Measurements from ENCODE around the gene TP63. TPM values are rescaled to one million over a fixed set of nuclear protein-coding genes. Genes with fewer than 3 reads are reported as not detected.

The TP63 gene
- total and polyA plus RNA-seq, 2 experiments from 2014 or later, result not detected

GRCh38 chr3:189841473-189842205 lies 210.4 kb downstream of the TP63 start (continued):
- TF ChIP-seq CTCF (conservative IDR thresholded peaks at IDR 0.05; ENCODE audit: low read depth in 2 of 2), result no peak
- TF ChIP-seq EZH2phosphoT487 (IDR thresholded peaks at IDR 0.05; ENCODE audit: unreplicated experiment), result no peak
- TF ChIP-seq NANOG (IDR thresholded peaks at IDR 0.05; ENCODE audit: borderline replicate concordance), result no peak
- no peak for TF ChIP-seq REST (IDR thresholded peaks at IDR 0.05; ENCODE audit: unreplicated experiment)
- no peak for TF ChIP-seq POLR2AphosphoS5 (IDR thresholded peaks at IDR 0.05; ENCODE audit: low read depth)
- no peak for TF ChIP-seq ZNF114 (CRISPR knock-in tag; IDR thresholded peaks at IDR 0.05)
- no peak for TF ChIP-seq ZNF331 (CRISPR knock-in tag; IDR thresholded peaks at IDR 0.05; ENCODE audit: low read depth)
- TF ChIP-seq CREB1 (CRISPR knock-in tag; IDR thresholded peaks at IDR 0.05; ENCODE audit: low read depth), result no peak
- no peak for TF ChIP-seq STAT1 (IDR thresholded peaks at IDR 0.05; ENCODE audit: unreplicated experiment)
- TF ChIP-seq EZH2 (IDR thresholded peaks at IDR 0.05; ENCODE audit: low read depth, unreplicated experiment), result no peak

- Histone ChIP-seq H3F3A (replicated peaks; ENCODE audit: low read depth) (no peaks in the 10 kb centered on the region), H2AFZ (no peak overlapping the region), H3K4me3 (no peak overlapping the region), H3K4me2 (no peak overlapping the region), H3K27ac (ENCODE audit: low read depth) (no peak overlapping the region), H3K9me2 (ENCODE audit: insufficient read depth) (no peaks in the 10 kb centered on the region), H3K4me1 (ENCODE audit: insufficient read depth) (no peaks in the 10 kb centered on the region), H3K79me2 (replicated peaks; ENCODE audit: insufficient read depth) (no peaks in the 10 kb centered on the region), H3K36me3 (ENCODE audit: insufficient read depth) (no peaks in the 10 kb centered on the region), H4K20me1 (replicated peaks; ENCODE audit: insufficient read depth) (no peaks in the 10 kb centered on the region), H3K27me3 (ENCODE audit: insufficient read depth) (no peaks in the 10 kb centered on the region)
- peaks cover 11% of the 10 kb centered on the region for H3K4me1 Mint-ChIP-seq
- DNase-seq (ENCODE audit: low spot score) (no peak), ATAC-seq (no peak)
- no peak overlapping the region for H3K4me3 Mint-ChIP-seq
- H3K27ac Mint-ChIP-seq, result no peak overlapping the region
- no peaks in the 10 kb centered on the region for H3K9me3 Mint-ChIP-seq
- H3K27me3 Mint-ChIP-seq (ENCODE audit: insufficient read depth, low read depth, poor library complexity), result no peaks in the 10 kb centered on the region
- H3K36me3 Mint-ChIP-seq (ENCODE audit: low read depth), result no peaks in the 10 kb centered on the region
- TF ChIP-seq ZNF462 (CRISPR knock-in tag; IDR thresholded peaks at IDR 0.05), result no peak
Measured at GRCh38 chr3:189842681-189843602, 211.8 kb downstream of the TP63 start.

Data from GM23338 (cell line).